Measurements from ENCODE around the gene CCDC6. TPM values are rescaled to one million over a fixed set of nuclear protein-coding genes. Genes with fewer than 3 reads are reported as not detected.

The CCDC6 gene
- total RNA-seq, 2 experiments from 2014 or later = 21.6 to 22.1 TPM

GRCh38 chr10:59781511-59781910, 124.8 kb downstream of the CCDC6 start:
- ChIA-PET POLR2A (no interaction called here), CTCF (no interaction called here)
- no peak for ATAC-seq (ENCODE audit: poor library complexity)

GRCh38 chr10:59779756-59780533, 126.4 kb downstream of the CCDC6 start:
- Mint-ChIP-seq H3K4me3 (no peak overlapping the region), H3K9me3 (peaks cover 6% of the 10 kb centered on the region), H3K4me1 (ENCODE audit: low read depth) (no peaks in the 10 kb centered on the region), H3K27me3 (no peaks in the 10 kb centered on the region), H3K36me3 (ENCODE audit: low read depth) (no peaks in the 10 kb centered on the region), H3K27ac (no peak overlapping the region)
- Histone ChIP-seq H3K4me3 (ENCODE audit: low read length) (no peak overlapping the region), H3K36me3 (ENCODE audit: insufficient read depth, low read length) (no peaks in the 10 kb centered on the region), H3K9me3 (ENCODE audit: control insufficient read depth in 1 of 2, insufficient read depth in 1 of 2, low read length in 2 of 2) (peaks cover 0 to 7% of the 10 kb centered on the region in 2 experiments), H3K27ac (ENCODE audit: low read depth in 1 of 2, low read length in 2 of 2) (no peak overlapping the region), H3K27me3 (ENCODE audit: control insufficient read depth in 1 of 2, insufficient read depth in 2 of 2, low read length in 2 of 2) (no peaks in the 10 kb centered on the region), H3K4me1 (ENCODE audit: insufficient read depth, low read length) (no peaks in the 10 kb centered on the region)
- ATAC-seq (ENCODE audit: poor library complexity) (no peak), DNase-seq (no peak)
- ChIA-PET POLR2A (no interaction called here), CTCF (no interaction called here)
- intact Hi-C loops (cut with DNase I, micrococcal nuclease) = no loop called here
- TF ChIP-seq CTCF (IDR thresholded peaks at IDR 0.05) = no peak

More at GRCh38 chr10:59781511-59781910, 124.8 kb downstream of the CCDC6 start:
- Histone ChIP-seq H3K27ac (ENCODE audit: low read depth in 1 of 2, low read length in 2 of 2) (no peak overlapping the region), H3K27me3 (ENCODE audit: control insufficient read depth in 1 of 2, insufficient read depth in 2 of 2, low read length in 2 of 2) (no peaks in the 10 kb centered on the region), H3K36me3 (ENCODE audit: insufficient read depth, low read length) (no peaks in the 10 kb centered on the region), H3K4me1 (ENCODE audit: insufficient read depth, low read length) (no peaks in the 10 kb centered on the region), H3K4me3 (ENCODE audit: low read length) (no peak overlapping the region), H3K9me3 (ENCODE audit: control insufficient read depth in 1 of 2, insufficient read depth in 1 of 2, low read length in 2 of 2) (peaks cover 0 to 12% of the 10 kb centered on the region in 2 experiments)
- Mint-ChIP-seq H3K27me3 (no peaks in the 10 kb centered on the region), H3K36me3 (ENCODE audit: low read depth) (no peaks in the 10 kb centered on the region), H3K27ac (no peak overlapping the region), H3K9me3 (peaks cover 5% of the 10 kb centered on the region), H3K4me1 (ENCODE audit: low read depth) (no peaks in the 10 kb centered on the region), H3K4me3 (no peak overlapping the region)
- intact Hi-C loops (cut with DNase I, micrococcal nuclease) = no loop called here
- DNase-seq = no peak
- TF ChIP-seq CTCF (IDR thresholded peaks at IDR 0.05) = no peak

GRCh38 chr10:59774451-59774850, 131.9 kb downstream of the CCDC6 start:
- H3K36me3 Mint-ChIP-seq (ENCODE audit: low read depth) = no peaks in the 10 kb centered on the region
- Histone ChIP-seq H3K9me3 (ENCODE audit: control insufficient read depth in 1 of 2, insufficient read depth in 1 of 2, low read length in 2 of 2) (peaks cover 0 to 12% of the 10 kb centered on the region in 2 experiments), H3K27me3 (ENCODE audit: control insufficient read depth in 1 of 2, insufficient read depth in 2 of 2, low read length in 2 of 2) (no peaks in the 10 kb centered on the region), H3K36me3 (ENCODE audit: insufficient read depth, low read length) (no peaks in the 10 kb centered on the region), H3K4me3 (ENCODE audit: low read length) (no peak overlapping the region), H3K4me1 (ENCODE audit: insufficient read depth, low read length) (no peaks in the 10 kb centered on the region), H3K27ac (ENCODE audit: low read depth in 1 of 2, low read length in 2 of 2) (no peak overlapping the region)
- no peak for TF ChIP-seq CTCF (IDR thresholded peaks at IDR 0.05)
- intact Hi-C loops (cut with DNase I, micrococcal nuclease) = no loop called here
- no peaks in the 10 kb centered on the region for H3K27me3 Mint-ChIP-seq
- ChIA-PET POLR2A (no interaction called here), CTCF (no interaction called here)
- ATAC-seq (ENCODE audit: poor library complexity) (no peak), DNase-seq (no peak)
- H3K4me3 Mint-ChIP-seq = no peak overlapping the region
- no peak overlapping the region for H3K27ac Mint-ChIP-seq
- peaks cover 6% of the 10 kb centered on the region for H3K9me3 Mint-ChIP-seq
- H3K4me1 Mint-ChIP-seq (ENCODE audit: low read depth) = no peaks in the 10 kb centered on the region

Data from CD4-positive, alpha-beta T cell (primary cell).